HepG2 (cell line): ENCODE results near the gene RARA. TPM values are rescaled to one million over a fixed set of nuclear protein-coding genes. Genes with fewer than 3 reads are reported as not detected.

Source experiments
- BRD4 ChIP-seq: sonication (generic); formaldehyde crosslinking; IDR thresholded peaks from 2 replicates; pipeline ENCODE4 v1.4.0; 2020; ENCODE audit warnings: missing genetic modification reagents
- FOXJ3 ChIP-seq: sonication (generic); formaldehyde crosslinking; IDR thresholded peaks from 2 replicates; pipeline ENCODE4 v1.4.0; 2020; ENCODE audit warnings: missing genetic modification reagents, mild to moderate bottlenecking, borderline replicate concordance
- GATAD1 ChIP-seq: IDR thresholded peaks from 2 replicates; pipeline ENCODE4 v1.6.1; 2016; ENCODE audit warnings: missing genetic modification reagents, missing compliant biosample characterization
- MAFG ChIP-seq: sonication (generic); formaldehyde crosslinking; IDR thresholded peaks from 2 replicates; pipeline ENCODE4 v1.5.1; 2020; ENCODE audit warnings: mild to moderate bottlenecking, missing genetic modification reagents
- NFRKB ChIP-seq: fragments of 450-650 bp; IDR thresholded peaks from 2 replicates; pipeline ENCODE4 v1.6.1; 2017
- RARG ChIP-seq: sonication (generic); formaldehyde crosslinking; IDR thresholded peaks from 2 replicates; pipeline ENCODE4 v1.4.0; 2020; ENCODE audit warnings: low read depth, mild to moderate bottlenecking, missing genetic modification reagents
- RBFOX2 ChIP-seq: fragments of 200-400 bp; formaldehyde crosslinking; IDR thresholded peaks from 2 replicates; pipeline ENCODE4 v1.6.1; 2017; ENCODE audit warnings: low read depth, mild to moderate bottlenecking, low read length
- SRSF1 ChIP-seq: fragments of 200-400 bp; formaldehyde crosslinking; optimal IDR thresholded peaks from 2 replicates; pipeline ENCODE3; 2017; ENCODE audit warnings: mild to moderate bottlenecking, low read depth, low read length, moderate library complexity
- TAF1 ChIP-seq: sonication (generic); formaldehyde crosslinking; IDR thresholded peaks from 2 replicates; pipeline ENCODE4 v1.4.0; 2020; ENCODE audit warnings: missing genetic modification reagents
- XBP1 ChIP-seq: sonication (generic); formaldehyde crosslinking; IDR thresholded peaks from 2 replicates; pipeline ENCODE4 v1.5.0; 2020; ENCODE audit warnings: missing genetic modification reagents
- ZFY ChIP-seq: sonication (generic); formaldehyde crosslinking; IDR thresholded peaks from 2 replicates; pipeline ENCODE4 v1.4.0; 2020; ENCODE audit warnings: missing genetic modification reagents
- ZNF260 ChIP-seq: sonication (generic); formaldehyde crosslinking; IDR thresholded peaks from 2 replicates; pipeline ENCODE4 v1.4.0; 2020; ENCODE audit warnings: missing genetic modification reagents, low read depth, mild to moderate bottlenecking, borderline replicate concordance
- ZNF335 ChIP-seq: sonication (generic); formaldehyde crosslinking; IDR thresholded peaks from 2 replicates; pipeline ENCODE4 v1.4.0; 2020; ENCODE audit warnings: missing genetic modification reagents
- ZNF598 ChIP-seq: sonication (generic); formaldehyde crosslinking; IDR thresholded peaks from 2 replicates; pipeline ENCODE4 v1.5.1; 2020; ENCODE audit warnings: mild to moderate bottlenecking, missing genetic modification reagents, borderline replicate concordance
- polyA plus RNA-seq, 8 experiments: library from polyadenylated mRNA; depleted of rRNA in 3 of 8; stranded (reverse) in 7 of 8; unstranded in 1 of 8; fragments of >200 nt; fragmentation: Illumina TruSeq in 4 of 8; extraction: Trizol in 4 of 8; gene quantifications; 2 replicates each; pipeline versions ENCODE4 v1.2.1 to v1.2.3, GENCODE V29; 2011 to 2016; ENCODE audit warnings: low read depth in 4 of 8, missing spikeins in 1 of 8, mixed read lengths in 1 of 8; ENCODE audit not compliant: insufficient read depth in 1 of 8
- total RNA-seq, 5 experiments: library from RNA; depleted of rRNA; stranded (reverse); fragments of >200 nt; fragmentation: Illumina TruSeq; extraction: Trizol; gene quantifications; 2 replicates each; pipeline ENCODE4 v1.2.3, GENCODE V29; 2016; ENCODE audit warnings: low read depth in 1 of 5
- TF ChIP-seq, protein P1 (sequence below): sonication (generic); formaldehyde crosslinking; IDR thresholded peaks from 2 replicates; pipeline ENCODE4 v1.8.1; 2023; ENCODE audit warnings: missing genetic modification reagents, mild to moderate bottlenecking, borderline replicate concordance
- TF ChIP-seq, protein P2 (sequence below): sonication (generic); formaldehyde crosslinking; IDR thresholded peaks from 2 replicates; pipeline ENCODE4 v1.4.0; 2020; ENCODE audit warnings: missing genetic modification reagents
- TF ChIP-seq, protein P3 (sequence below): IDR thresholded peaks from 2 replicates; pipeline ENCODE4 v1.6.1; 2016; ENCODE audit warnings: mild to moderate bottlenecking
- TF ChIP-seq, protein P4 (sequence below): sonication (generic); formaldehyde crosslinking; IDR thresholded peaks from 2 replicates; pipeline ENCODE4 v1.4.0; 2020; ENCODE audit warnings: missing genetic modification reagents, borderline replicate concordance
- TF ChIP-seq, protein P5 (sequence below): sonication (generic); formaldehyde crosslinking; IDR thresholded peaks from 2 replicates; pipeline ENCODE4; 2020; ENCODE audit warnings: missing genetic modification reagents, mild to moderate bottlenecking, borderline replicate concordance
- TF ChIP-seq, protein P6 (sequence below): IDR thresholded peaks from 2 replicates; pipeline ENCODE4 v1.6.1; 2016

RARA gene
- total and polyA plus RNA-seq, 2 of the 13 experiments (the other 11 are each of a cell fraction or from before 2014, with no cell fraction given), result 6.4 to 8.6 TPM

DNA sequence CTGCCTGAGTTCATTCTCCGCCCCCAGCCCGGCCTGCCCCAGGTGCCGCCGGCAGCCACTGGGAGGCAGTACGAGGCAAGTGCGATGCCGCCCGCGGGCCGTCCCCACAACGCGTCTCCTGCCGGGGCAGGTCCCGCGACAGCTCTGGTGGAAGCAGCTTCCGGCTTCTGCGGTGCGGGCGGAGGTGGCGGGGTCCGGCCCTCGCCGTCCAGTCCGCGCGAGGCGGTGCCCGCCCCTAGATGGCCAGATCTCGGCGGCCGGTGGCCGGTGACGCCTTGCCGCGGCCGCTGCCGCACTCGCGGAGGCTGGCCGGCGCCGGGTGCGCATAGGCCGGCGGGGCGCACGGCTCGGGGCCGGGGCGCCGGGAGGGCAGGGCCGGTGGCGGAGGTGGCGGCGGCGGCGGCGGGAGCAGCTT, 53.7 kb downstream of the RARA start (continued):
- no peak for TF ChIP-seq SRSF1
- TF ChIP-seq RARG (CRISPR knock-in tag), result no peak
- TF ChIP-seq ZNF598, result peak; percentile 98; the same call in 1 of the 2 replicates
- peak; percentile 89 for TF ChIP-seq ZFY (CRISPR knock-in tag)
- TF ChIP-seq TAF1 (CRISPR knock-in tag), result peak; percentile 66; the same call in 1 of the 2 replicates
- TF ChIP-seq, protein P1, sequence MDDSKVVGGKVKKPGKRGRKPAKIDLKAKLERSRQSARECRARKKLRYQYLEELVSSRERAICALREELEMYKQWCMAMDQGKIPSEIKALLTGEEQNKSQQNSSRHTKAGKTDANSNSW (CRISPR knock-in tag), result no peak
- peak; percentile 83 for TF ChIP-seq GATAD1 (CRISPR knock-in tag)
- TF ChIP-seq ZNF260 (CRISPR knock-in tag), result no peak
- TF ChIP-seq, protein P2, sequence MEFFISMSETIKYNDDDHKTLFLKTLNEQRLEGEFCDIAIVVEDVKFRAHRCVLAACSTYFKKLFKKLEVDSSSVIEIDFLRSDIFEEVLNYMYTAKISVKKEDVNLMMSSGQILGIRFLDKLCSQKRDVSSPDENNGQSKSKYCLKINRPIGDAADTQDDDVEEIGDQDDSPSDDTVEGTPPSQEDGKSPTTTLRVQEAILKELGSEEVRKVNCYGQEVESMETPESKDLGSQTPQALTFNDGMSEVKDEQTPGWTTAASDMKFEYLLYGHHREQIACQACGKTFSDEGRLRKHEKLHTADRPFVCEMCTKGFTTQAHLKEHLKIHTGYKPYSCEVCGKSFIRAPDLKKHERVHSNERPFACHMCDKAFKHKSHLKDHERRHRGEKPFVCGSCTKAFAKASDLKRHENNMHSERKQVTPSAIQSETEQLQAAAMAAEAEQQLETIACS, result no peak; the same call in 1 of the 2 replicates
- 0 out of 2 replicates have a peak, but pooled peaks have one; percentile 57 for TF ChIP-seq ZNF335
- TF ChIP-seq, protein P3, sequence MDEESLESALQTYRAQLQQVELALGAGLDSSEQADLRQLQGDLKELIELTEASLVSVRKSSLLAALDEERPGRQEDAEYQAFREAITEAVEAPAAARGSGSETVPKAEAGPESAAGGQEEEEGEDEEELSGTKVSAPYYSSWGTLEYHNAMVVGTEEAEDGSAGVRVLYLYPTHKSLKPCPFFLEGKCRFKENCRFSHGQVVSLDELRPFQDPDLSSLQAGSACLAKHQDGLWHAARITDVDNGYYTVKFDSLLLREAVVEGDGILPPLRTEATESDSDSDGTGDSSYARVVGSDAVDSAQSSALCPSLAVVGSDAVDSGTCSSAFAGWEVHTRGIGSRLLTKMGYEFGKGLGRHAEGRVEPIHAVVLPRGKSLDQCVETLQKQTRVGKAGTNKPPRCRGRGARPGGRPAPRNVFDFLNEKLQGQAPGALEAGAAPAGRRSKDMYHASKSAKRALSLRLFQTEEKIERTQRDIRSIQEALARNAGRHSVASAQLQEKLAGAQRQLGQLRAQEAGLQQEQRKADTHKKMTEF (CRISPR knock-in tag), result peak; percentile 98
- TF ChIP-seq, protein P4, sequence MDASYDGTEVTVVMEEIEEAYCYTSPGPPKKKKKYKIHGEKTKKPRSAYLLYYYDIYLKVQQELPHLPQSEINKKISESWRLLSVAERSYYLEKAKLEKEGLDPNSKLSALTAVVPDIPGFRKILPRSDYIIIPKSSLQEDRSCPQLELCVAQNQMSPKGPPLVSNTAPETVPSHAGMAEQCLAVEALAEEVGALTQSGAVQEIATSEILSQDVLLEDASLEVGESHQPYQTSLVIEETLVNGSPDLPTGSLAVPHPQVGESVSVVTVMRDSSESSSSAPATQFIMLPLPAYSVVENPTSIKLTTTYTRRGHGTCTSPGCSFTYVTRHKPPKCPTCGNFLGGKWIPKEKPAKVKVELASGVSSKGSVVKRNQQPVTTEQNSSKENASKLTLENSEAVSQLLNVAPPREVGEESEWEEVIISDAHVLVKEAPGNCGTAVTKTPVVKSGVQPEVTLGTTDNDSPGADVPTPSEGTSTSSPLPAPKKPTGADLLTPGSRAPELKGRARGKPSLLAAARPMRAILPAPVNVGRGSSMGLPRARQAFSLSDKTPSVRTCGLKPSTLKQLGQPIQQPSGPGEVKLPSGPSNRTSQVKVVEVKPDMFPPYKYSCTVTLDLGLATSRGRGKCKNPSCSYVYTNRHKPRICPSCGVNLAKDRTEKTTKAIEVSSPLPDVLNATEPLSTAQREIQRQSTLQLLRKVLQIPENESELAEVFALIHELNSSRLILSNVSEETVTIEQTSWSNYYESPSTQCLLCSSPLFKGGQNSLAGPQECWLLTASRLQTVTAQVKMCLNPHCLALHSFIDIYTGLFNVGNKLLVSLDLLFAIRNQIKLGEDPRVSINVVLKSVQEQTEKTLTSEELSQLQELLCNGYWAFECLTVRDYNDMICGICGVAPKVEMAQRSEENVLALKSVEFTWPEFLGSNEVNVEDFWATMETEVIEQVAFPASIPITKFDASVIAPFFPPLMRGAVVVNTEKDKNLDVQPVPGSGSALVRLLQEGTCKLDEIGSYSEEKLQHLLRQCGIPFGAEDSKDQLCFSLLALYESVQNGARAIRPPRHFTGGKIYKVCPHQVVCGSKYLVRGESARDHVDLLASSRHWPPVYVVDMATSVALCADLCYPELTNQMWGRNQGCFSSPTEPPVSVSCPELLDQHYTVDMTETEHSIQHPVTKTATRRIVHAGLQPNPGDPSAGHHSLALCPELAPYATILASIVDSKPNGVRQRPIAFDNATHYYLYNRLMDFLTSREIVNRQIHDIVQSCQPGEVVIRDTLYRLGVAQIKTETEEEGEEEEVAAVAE (CRISPR knock-in tag), result peak; percentile 82; the same call in 1 of the 2 replicates
- TF ChIP-seq BRD4 (CRISPR knock-in tag), result 0 out of 2 replicates have a peak, but pooled peaks have one; percentile 62
- TF ChIP-seq, protein P5, sequence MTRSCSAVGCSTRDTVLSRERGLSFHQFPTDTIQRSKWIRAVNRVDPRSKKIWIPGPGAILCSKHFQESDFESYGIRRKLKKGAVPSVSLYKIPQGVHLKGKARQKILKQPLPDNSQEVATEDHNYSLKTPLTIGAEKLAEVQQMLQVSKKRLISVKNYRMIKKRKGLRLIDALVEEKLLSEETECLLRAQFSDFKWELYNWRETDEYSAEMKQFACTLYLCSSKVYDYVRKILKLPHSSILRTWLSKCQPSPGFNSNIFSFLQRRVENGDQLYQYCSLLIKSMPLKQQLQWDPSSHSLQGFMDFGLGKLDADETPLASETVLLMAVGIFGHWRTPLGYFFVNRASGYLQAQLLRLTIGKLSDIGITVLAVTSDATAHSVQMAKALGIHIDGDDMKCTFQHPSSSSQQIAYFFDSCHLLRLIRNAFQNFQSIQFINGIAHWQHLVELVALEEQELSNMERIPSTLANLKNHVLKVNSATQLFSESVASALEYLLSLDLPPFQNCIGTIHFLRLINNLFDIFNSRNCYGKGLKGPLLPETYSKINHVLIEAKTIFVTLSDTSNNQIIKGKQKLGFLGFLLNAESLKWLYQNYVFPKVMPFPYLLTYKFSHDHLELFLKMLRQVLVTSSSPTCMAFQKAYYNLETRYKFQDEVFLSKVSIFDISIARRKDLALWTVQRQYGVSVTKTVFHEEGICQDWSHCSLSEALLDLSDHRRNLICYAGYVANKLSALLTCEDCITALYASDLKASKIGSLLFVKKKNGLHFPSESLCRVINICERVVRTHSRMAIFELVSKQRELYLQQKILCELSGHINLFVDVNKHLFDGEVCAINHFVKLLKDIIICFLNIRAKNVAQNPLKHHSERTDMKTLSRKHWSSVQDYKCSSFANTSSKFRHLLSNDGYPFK (CRISPR knock-in tag), result peak; percentile 80
- TF ChIP-seq, protein P6, sequence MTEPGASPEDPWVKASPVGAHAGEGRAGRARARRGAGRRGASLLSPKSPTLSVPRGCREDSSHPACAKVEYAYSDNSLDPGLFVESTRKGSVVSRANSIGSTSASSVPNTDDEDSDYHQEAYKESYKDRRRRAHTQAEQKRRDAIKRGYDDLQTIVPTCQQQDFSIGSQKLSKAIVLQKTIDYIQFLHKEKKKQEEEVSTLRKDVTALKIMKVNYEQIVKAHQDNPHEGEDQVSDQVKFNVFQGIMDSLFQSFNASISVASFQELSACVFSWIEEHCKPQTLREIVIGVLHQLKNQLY, result peak; percentile 68; the same call in 1 of the 2 replicates
- TF ChIP-seq FOXJ3 (CRISPR knock-in tag), result no peak
- TF ChIP-seq XBP1 (CRISPR knock-in tag), result no peak
- TF ChIP-seq MAFG (CRISPR knock-in tag), result no peak
- peak; percentile 90 for TF ChIP-seq RBFOX2
- TF ChIP-seq NFRKB, result no peak
